HG03045 (cell line): ENCODE measurements around the gene SMOC2.

Source experiments
- ATAC-seq: cut with Tn5 transposase; IDR thresholded peaks from one replicate; pipeline ENCODE4 v1.9.1; 2021; ENCODE audit warnings: mild to moderate bottlenecking, moderate library complexity; ENCODE audit not compliant: unreplicated experiment

The SMOC2 gene

DNA sequence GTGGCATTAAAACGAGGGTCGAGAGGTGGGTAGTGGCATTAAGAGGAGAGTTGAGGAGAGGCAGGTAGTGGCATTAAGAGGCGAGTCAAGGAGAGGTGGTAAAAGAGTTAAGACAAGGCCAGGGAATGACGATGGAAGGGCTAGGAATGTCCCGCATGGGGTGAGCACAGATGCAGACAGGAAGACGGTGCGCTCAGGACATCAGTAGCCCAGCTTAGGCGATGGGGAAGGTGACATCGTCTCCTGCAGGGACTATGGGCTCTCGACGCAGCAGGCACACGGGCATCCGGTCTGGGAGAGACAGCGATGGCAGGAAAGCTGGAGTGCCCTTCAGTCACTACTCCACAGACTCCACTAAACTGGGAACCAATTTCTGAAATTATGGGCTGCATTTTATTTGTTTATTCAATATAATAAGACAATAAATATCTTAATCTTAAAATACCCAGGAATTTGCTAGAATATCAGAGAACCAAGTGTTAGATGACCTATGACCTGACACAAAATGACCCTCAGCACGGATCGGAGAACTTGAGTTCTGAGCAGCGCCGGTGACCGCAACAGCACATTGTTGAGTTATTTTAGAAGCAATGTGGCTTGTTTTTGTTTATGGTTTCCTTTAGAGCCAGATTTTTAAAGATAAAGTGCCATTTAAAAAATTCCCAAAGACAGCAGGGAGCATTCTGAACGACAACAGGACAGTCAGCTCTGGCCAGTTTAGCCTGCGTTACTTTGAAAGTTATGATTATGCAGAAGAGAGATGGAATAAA, 177.7 kb downstream of the SMOC2 start:
- ATAC-seq: no peak

- ATAC-seq: no peak
Measured at GRCh38 chr6:168619560-168620314, 178.8 kb downstream of the SMOC2 start.

GRCh38 chr6:168620578-168620977, 179.6 kb downstream of the SMOC2 start:
- ATAC-seq: no peak

DNA sequence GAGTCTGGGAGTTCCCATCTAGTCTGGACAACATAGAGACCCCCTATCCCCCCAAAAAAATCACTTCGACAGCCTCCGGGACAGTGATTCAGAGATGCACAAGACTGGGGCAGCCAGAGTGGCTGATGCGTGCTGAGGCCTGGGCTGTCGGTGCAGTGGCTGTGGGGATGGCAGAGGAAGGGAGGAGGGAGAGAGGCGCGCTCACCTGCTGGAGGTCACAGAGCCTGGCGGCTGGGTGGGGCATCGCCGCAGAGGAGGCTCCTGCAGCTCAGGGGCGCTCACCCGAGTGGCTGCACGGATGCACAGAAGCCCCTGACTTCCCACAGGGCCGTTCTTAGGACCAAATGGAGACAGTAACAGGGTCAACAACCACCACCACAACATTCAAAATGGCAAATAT, 182.8 kb downstream of the SMOC2 start:
- ATAC-seq: no peak

DNA sequence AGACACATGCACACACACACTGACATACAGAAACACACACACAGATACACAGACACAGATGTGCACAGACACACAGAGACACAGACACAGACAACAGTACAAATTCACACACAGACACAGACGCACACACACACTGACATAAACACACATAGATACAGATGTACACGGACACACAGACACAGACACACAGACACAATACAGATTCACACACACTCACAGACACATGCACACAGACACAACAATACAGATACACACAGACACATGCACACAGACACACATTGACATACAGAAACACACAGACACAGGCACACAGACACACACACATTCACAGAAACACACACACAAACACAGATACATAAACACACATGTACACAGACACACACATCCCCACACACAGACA, 183.6 kb downstream of the SMOC2 start:
- ATAC-seq: no peak

DNA sequence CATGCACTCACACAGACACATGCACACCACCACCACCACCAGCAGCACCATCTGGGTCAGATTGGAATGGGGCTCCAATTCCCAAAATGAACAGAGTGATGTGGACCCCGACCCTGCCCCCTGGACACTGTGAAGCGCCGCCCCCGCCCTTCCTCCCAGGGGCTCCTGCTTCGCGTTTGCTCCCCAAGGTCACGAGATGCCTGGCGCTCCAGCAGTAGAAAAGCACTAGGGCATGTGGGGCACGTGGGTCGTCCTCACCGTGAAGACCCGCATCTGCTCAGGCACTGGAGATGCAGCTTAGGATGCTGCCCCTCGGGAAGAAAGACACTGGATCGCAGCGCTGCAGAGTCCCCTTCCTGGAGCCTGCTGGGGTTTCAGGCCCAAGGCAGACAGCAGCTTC, 184.0 kb downstream of the SMOC2 start:
- no peak for ATAC-seq

GRCh38 chr6:168625602-168626001, 184.6 kb downstream of the SMOC2 start:
- ATAC-seq: no peak

DNA sequence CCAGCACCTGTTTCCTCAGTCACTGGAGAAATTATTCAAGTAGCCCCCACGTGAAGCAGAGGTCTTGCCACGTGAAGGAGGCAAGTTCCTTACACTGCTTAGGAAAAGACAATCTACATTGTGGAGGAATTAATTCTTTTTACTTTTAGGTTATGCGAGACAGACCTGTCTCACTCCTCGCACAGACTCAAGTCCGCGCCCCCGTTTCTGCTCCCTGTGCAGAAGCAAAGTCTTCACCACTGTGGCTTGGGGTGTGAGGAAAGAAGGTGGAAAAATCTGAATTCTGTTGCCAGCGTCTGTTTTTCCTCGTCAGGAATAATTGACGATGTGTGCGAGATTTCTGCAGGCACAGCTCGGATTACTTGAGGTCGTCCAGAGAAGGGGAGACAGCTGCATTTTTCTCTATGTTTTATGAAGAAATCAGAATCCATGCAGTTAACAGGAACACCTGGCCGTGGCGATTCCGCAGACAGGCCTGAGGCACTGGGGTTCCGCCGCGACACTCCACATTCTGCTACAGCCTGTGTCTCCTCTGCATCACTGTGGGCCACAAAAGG, 185.1 kb downstream of the SMOC2 start:
- ATAC-seq: no peak

GRCh38 chr6:168627506-168628175, 186.7 kb downstream of the SMOC2 start:
- no peak for ATAC-seq

DNA sequence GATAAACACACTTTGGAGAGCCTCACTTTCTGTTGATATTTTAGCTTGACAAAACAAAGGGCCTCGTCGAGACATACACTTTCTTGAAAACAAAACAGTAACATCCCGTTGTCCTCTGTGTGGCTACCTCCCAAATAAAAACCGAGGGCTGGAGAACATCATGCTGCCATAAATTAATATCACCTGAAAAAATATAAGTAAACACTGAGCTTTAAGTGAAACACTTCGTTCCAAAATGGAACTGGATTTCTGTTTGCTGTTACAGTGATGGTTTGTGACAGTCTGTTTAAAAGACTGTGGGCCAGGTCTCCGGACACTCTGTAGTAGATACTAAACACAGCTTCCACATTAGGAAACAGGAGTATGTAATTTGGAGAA, 187.2 kb downstream of the SMOC2 start:
- no peak for ATAC-seq

DNA sequence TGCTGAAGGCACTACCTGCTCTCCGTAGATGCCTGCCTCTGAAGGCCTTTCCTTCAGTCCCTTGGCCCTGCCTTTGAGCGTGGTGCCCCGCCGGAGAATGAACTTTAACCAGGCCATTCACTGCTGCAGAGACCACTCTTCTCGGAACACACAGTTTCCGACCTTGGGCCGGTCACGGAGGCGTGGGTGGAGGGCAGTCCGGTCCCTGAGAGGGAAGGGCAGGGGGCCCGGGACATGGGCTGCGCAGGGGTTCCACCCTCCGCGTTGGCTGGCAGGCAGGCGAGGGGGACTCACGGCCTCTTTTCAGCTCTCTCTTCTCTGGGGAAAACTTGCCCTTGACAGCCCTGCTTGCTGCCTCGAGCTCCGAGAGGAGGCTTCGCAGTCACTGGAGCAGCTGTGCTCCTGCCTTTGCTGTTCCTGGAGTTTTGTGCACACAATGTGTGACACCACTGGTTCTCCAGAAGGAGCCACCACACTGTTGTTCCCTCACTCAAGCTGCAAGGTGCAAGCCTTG, 187.8 kb downstream of the SMOC2 start:
- no peak for ATAC-seq

- ATAC-seq: no peak
Measured at GRCh38 chr6:168631564-168631963, 190.6 kb downstream of the SMOC2 start.

GRCh38 chr6:168632694-168633093, 191.7 kb downstream of the SMOC2 start:
- no peak for ATAC-seq

GRCh38 chr6:168634541-168635328, 193.8 kb downstream of the SMOC2 start:
- no peak for ATAC-seq

DNA sequence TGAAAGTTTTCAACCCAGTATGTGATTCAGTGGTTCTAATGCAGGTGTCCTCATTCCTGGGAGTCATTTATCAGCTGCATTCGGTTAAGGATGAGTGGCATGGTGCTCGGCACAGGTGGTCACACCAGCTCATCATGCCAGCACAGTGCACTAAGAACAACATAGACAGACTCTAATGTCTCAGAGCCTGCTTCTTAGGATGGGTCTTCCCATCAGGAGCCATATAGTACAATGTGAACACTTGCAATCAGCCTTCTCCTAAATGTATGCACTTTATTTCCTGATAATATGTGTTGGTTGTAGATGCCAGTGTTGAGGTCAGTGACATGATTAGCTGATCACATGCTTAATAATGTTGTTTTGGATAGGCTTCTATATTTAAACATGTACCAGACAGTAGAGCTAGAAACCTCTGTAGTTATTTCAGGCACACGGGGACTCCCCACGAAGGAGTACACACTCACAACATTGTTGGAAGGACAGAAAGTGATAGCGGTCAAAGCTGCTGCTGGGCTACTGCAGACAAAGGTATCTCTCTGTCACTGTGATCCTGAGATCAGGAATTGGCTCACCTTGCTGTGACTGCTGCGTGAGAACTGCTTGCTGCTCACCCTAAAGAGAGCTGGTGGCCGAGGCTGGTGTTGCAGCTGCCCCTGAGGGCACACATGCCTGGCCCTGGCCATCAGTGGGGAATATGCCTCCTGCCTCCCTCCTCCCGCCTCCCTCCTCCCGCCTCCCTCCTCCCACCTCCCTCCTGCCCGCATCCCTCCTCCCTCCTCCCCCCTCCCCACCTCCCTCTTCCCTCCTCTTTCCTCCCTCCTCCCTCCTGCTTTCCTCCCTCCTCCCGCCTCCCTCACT, 195.4 kb downstream of the SMOC2 start:
- no peak for ATAC-seq

- no peak for ATAC-seq
Measured at GRCh38 chr6:168637834-168638233, 196.8 kb downstream of the SMOC2 start.

DNA sequence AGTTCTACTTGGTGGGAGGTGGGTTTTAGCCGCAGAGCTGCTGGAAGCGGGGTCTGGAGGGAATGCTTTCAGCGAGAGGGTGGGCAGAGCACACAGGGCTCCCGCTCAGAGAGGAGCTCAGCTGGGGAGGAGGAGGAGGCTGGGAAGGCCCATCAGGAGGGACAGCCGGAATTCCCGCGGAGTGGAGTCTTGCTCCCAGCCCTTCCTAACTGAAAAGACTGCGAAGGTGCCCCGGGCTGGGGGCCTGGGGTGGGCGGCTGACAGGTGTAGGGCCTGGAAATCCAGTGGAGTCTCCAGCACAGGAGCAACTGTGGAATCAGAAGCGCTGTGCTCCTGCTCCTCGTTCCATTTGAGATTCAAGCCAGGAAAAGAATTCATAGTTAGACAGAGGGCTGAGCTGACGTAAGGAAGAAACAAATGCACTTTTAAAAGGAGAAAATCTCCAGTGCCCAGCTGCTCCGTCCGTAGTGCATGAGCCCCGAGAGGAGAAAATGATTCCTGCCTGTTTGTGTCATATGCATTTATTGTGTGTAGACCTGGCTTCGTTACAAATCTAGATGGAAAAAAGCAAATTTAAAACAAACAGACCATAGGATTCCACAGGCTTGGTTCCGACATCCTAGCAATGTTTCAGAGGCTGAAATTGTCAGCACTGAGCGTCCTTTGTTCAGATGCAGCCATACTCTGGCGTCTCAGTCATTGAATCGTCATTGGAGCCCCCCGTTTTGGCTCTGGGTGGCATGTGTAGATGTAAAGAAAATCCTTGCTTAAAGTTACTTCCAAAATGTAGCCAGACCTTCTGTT, 197.7 kb downstream of the SMOC2 start:
- no peak for ATAC-seq

- no peak for ATAC-seq
Measured at GRCh38 chr6:168640181-168640580, 199.2 kb downstream of the SMOC2 start.

DNA sequence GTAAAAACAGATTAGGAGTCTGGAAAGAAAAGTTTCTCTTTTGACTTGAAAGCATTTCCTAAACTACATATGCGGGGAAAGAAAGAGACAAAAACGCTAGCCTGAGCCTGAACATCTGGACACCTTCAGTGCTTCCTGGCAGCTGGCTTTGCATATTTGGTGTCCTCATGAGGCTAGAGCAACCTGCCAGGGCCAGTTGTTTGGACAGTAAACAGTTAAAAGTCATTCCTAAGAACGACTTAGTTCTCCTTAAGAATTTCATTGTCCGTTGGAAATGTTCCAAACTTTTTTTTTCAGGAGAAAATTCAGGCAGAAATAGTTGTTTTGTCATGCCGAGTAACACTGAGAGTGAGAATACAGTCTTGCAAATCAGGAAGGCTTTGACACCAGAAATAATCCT, 199.8 kb downstream of the SMOC2 start:
- ATAC-seq: no peak
